ENCODE data around the gene CCN2. TPM values are rescaled to one million over a fixed set of nuclear protein-coding genes. Genes with fewer than 3 reads are reported as not detected.

The CCN2 gene
- polyA plus RNA-seq, 1 of the 3 experiments (the other 2 are of a cell fraction) = 709 TPM

GRCh38 chr6:131958542-131959470 is 7.6 kb upstream of the CCN2 start:
- H3K4me2 ChIP-seq = no peak overlapping the region
- H2AFZ ChIP-seq (ENCODE audit: low read depth) = no peak overlapping the region
- H3K4me3 ChIP-seq (ENCODE audit: low read depth in 2 of 2, low read length in 1 of 2) = no peak overlapping the region
- H3K9me3 ChIP-seq = no peaks in the 10 kb centered on the region
- H3K4me1 ChIP-seq (ENCODE audit: control insufficient read depth in 1 of 2, insufficient read depth in 2 of 2, low read depth in 1 of 2, low read length in 1 of 2) = peaks cover 0 to 14% of the 10 kb centered on the region in 2 experiments; a peak in 1 of 4 replicates
- peak overlapping the region in 1 of 2 experiments; percentile 10; a peak in 1 of 4 replicates for H3K27ac ChIP-seq (ENCODE audit: low read depth in 2 of 2, low read length in 1 of 2)
- no peaks in the 10 kb centered on the region for H3K27me3 ChIP-seq (ENCODE audit: insufficient read depth)
- ChIA-PET POLR2A (no interaction called here), CTCF (interaction anchor here (1.3 kb wide), 1 partner anchor 9 kb away, joined by 5 read pairs; no protein-coding TSS in a partner anchor)
- H4K20me1 ChIP-seq (ENCODE audit: insufficient read depth) = no peaks in the 10 kb centered on the region
- H3K9me2 ChIP-seq = no peaks in the 10 kb centered on the region
- DNase-seq = no peak
- H3K36me3 ChIP-seq (replicated peaks in 1 of 2; ENCODE audit: control insufficient read depth in 1 of 2, insufficient read depth in 2 of 2, low read length in 1 of 2) = no peaks in the 10 kb centered on the region
- H3K9ac ChIP-seq = no peak overlapping the region
- TF ChIP-seq NFIC (IDR thresholded peaks at IDR 0.05; ENCODE audit: borderline replicate concordance) (no peak), TCF12 (IDR thresholded peaks at IDR 0.05) (0 out of 2 replicates have a peak, but pooled peaks have one; percentile 7)
- H3K79me2 ChIP-seq (ENCODE audit: insufficient read depth) = no peaks in the 10 kb centered on the region
- WGBS (ENCODE audit: low lambda C conversion rate) = 61% methylated on average over 11 of the region's 11 CpGs
- peaks cover 7% of the 10 kb centered on the region for H3F3A ChIP-seq (replicated peaks; ENCODE audit: insufficient read depth)

GRCh38 chr6:131958095-131958494 is 6.9 kb upstream of the CCN2 start:
- no peak for TF ChIP-seq NRF1 (IDR thresholded peaks at IDR 0.05; ENCODE audit: low read depth, low read length)
- no peak for TF ChIP-seq SIN3A (IDR thresholded peaks at IDR 0.05; ENCODE audit: borderline replicate concordance, low read depth, low read length)
- no peak for TF ChIP-seq REST (IDR thresholded peaks at IDR 0.05; ENCODE audit: low read depth, low read length)
- TF ChIP-seq RAD21 (IDR thresholded peaks at IDR 0.05; ENCODE audit: low read length) = no peak
- TF ChIP-seq TCF12 (IDR thresholded peaks at IDR 0.05) = no peak
- no peak for TF ChIP-seq TAF1 (IDR thresholded peaks at IDR 0.05; ENCODE audit: borderline replicate concordance, low read depth, low read length)
- TF ChIP-seq RCOR1 (IDR thresholded peaks at IDR 0.05; ENCODE audit: low read length) = no peak
- TF ChIP-seq NFIC (IDR thresholded peaks at IDR 0.05; ENCODE audit: borderline replicate concordance) = no peak
- TF ChIP-seq SMC3 (IDR thresholded peaks at IDR 0.05; ENCODE audit: low read depth, low read length) = no peak
- TF ChIP-seq GABPA (IDR thresholded peaks at IDR 0.05; ENCODE audit: low read depth) = no peak
- no peak for TF ChIP-seq RFX5 (IDR thresholded peaks at IDR 0.05; ENCODE audit: low read length)
- TF ChIP-seq CTCF (IDR thresholded peaks at IDR 0.05) = no peak
- TF ChIP-seq TEAD4 (IDR thresholded peaks at IDR 0.05; ENCODE audit: borderline replicate concordance, insufficient read depth) = no peak
- TF ChIP-seq ZBTB33 (IDR thresholded peaks at IDR 0.05; ENCODE audit: borderline replicate concordance, low read depth) = no peak
- no peaks in the 10 kb centered on the region for H3K36me3 ChIP-seq (replicated peaks in 1 of 2; ENCODE audit: control insufficient read depth in 1 of 2, insufficient read depth in 2 of 2, low read length in 1 of 2)
- peak overlapping the region in 1 of 2 experiments; percentile 10; a peak in 1 of 4 replicates for H3K27ac ChIP-seq (ENCODE audit: low read depth in 2 of 2, low read length in 1 of 2)
- 0 out of 2 replicates have a peak overlapping the region, but pooled peaks have one; percentile 20 for H2AFZ ChIP-seq (ENCODE audit: low read depth)
- H3K9me2 ChIP-seq = no peaks in the 10 kb centered on the region
- peaks cover 0 to 21% of the 10 kb centered on the region in 2 experiments; a peak in 2 of 4 replicates for H3K4me1 ChIP-seq (ENCODE audit: control insufficient read depth in 1 of 2, insufficient read depth in 2 of 2, low read depth in 1 of 2, low read length in 1 of 2)
- no peaks in the 10 kb centered on the region for H3K9me3 ChIP-seq
- no peaks in the 10 kb centered on the region for H3K27me3 ChIP-seq (ENCODE audit: insufficient read depth)
- no peak overlapping the region for H3K4me3 ChIP-seq (ENCODE audit: low read depth in 2 of 2, low read length in 1 of 2)
- peaks cover 10% of the 10 kb centered on the region for H3F3A ChIP-seq (replicated peaks; ENCODE audit: insufficient read depth)
- H3K79me2 ChIP-seq (ENCODE audit: insufficient read depth) = peaks cover 4% of the 10 kb centered on the region; the same call in 1 of the 2 replicates
- 78% methylated on average over 3 of the region's 3 CpGs for WGBS (ENCODE audit: low lambda C conversion rate)
- POLR2A ChIA-PET = no interaction called here
- H3K9ac ChIP-seq = no peak overlapping the region
- no peak overlapping the region for H3K4me2 ChIP-seq
- H4K20me1 ChIP-seq (ENCODE audit: insufficient read depth) = no peaks in the 10 kb centered on the region
- CTCF ChIA-PET = interaction anchor here (1.3 kb wide), 1 partner anchor 9 kb away, joined by 5 read pairs; no protein-coding TSS in a partner anchor
- DNase-seq = no peak

All from SK-N-SH (cell line).